LNCaP clone FGC (cell line): ENCODE data around the gene PTPRH.

Experiments
- DNase-seq: peaks from one replicate; pipeline ENCODE4 v3.0.0-alpha.2; 2011; ENCODE audit warnings: low read depth
- H3K4me3 ChIP-seq: 2 replicates; pipeline ENCODE4 v1.5.1; 2011; ENCODE audit warnings: mild to moderate bottlenecking, low read depth, low read length, control low read depth
- CTCF ChIP-seq: IDR thresholded peaks from 2 replicates; pipeline ENCODE4 v1.5.1; 2012; ENCODE audit warnings: mild to moderate bottlenecking; ENCODE audit not compliant: control insufficient read depth, insufficient read depth; ENCODE audit errors: extremely low read depth

PTPRH gene

GRCh38 chr19:55208880-55209692 is at the start of gene PTPRH:
Gene PTPRH (minus strand): TSS chr19:55209501. CDS start chr19:55209433, 68 bp downstream.
- no peak for DNase-seq
- H3K4me3 ChIP-seq = no peak within 1 kb of the TSS
- no peak for TF ChIP-seq CTCF

- no peak for TF ChIP-seq CTCF
- no peak for DNase-seq
- H3K4me3 ChIP-seq = peak overlapping the region; percentile 92
Measured at GRCh38 chr19:55258476-55258827, 49.2 kb upstream of the PTPRH start.

- DNase-seq = no peak
- H3K4me3 ChIP-seq = peak overlapping the region; percentile 92
- TF ChIP-seq CTCF = no peak
Measured at GRCh38 chr19:55257461-55258420, 48.4 kb upstream of the PTPRH start.

GRCh38 chr19:55256562-55257460 is 47.5 kb upstream of the PTPRH start:
- peak overlapping the region; percentile 92 for H3K4me3 ChIP-seq
- TF ChIP-seq CTCF = no peak
- no peak for DNase-seq

GRCh38 chr19:55255618-55256423 is 46.5 kb upstream of the PTPRH start:
- H3K4me3 ChIP-seq = no peak overlapping the region
- TF ChIP-seq CTCF = no peak
- DNase-seq = no peak

- DNase-seq = no peak
- no peak for TF ChIP-seq CTCF
- no peak overlapping the region for H3K4me3 ChIP-seq
Measured at GRCh38 chr19:55254625-55254977, 45.3 kb upstream of the PTPRH start.
